Omental fat pad (tissue), 4 donors: Measurements from ENCODE around the gene HLA-DPB1. TPM values are rescaled to one million over a fixed set of nuclear protein-coding genes. Genes with fewer than 3 reads are reported as not detected.

ENCODE experiments used
- ATAC-seq: fragments of 150-250 bp; one replicate; pipeline ENCODE4 v1.9.1; 2016; ENCODE audit warnings: mild to moderate bottlenecking, moderate library complexity; ENCODE audit not compliant: low FRiP score
- DNase-seq: peaks from one replicate; pipeline ENCODE4 v3.0.0-alpha.2; 2019; ENCODE audit warnings: low spot score
- CTCF ChIP-seq, 3 donors: fragments of 450-650 bp; IDR thresholded peaks; one replicate each; pipeline ENCODE4 v1.5.1; 2016 to 2017; ENCODE audit warnings: antibody characterized with exemption in 3 of 3, mild to moderate bottlenecking in 3 of 3, moderate library complexity in 2 of 3
- total RNA-seq, 4 donors: library from RNA; depleted of rRNA; stranded (reverse); fragments of >200 nt; gene quantifications; one replicate each; pipeline ENCODE4 v1.1.0, GENCODE V29; 2016

HLA-DPB1 gene
- 100 to 1,000 TPM in 3 of 4 donors, 10 to 100 TPM in 1; 29.2 to 120 (median 101) TPM for total RNA-seq

- TF ChIP-seq CTCF (IDR thresholded peaks at IDR 0.05): no peak
- no peak for DNase-seq
- ATAC-seq: peak; percentile 67
Measured at GRCh38 chr6:33075568-33076405, at the start of gene HLA-DPB1. HLA-DPB1 (plus strand) TSS chr6:33075990; CDS start chr6:33076042, 52 bp downstream.

- DNase-seq: no peak
- no peak for TF ChIP-seq CTCF (IDR thresholded peaks at IDR 0.05)
- no peak for ATAC-seq
Measured at GRCh38 chr6:33028220-33028849, 47.5 kb upstream of the HLA-DPB1 start.

- DNase-seq (no peak), ATAC-seq (peak; percentile 54)
- no peak for TF ChIP-seq CTCF (IDR thresholded peaks at IDR 0.05)
Measured at GRCh38 chr6:33029328-33030184, 46.2 kb upstream of the HLA-DPB1 start.

GRCh38 chr6:33030245-33030644 lies 45.5 kb upstream of the HLA-DPB1 start:
- TF ChIP-seq CTCF (IDR thresholded peaks at IDR 0.05): no peak
- ATAC-seq: no peak

GRCh38 chr6:33034554-33034953 lies 41.2 kb upstream of the HLA-DPB1 start:
- DNase-seq (no peak), ATAC-seq (no peak)

More at GRCh38 chr6:33030245-33030644, 45.5 kb upstream of the HLA-DPB1 start:
- DNase-seq: no peak

More at GRCh38 chr6:33034554-33034953, 41.2 kb upstream of the HLA-DPB1 start:
- TF ChIP-seq CTCF (IDR thresholded peaks at IDR 0.05): no peak
